Breast epithelium (tissue), 3 donors: ENCODE data around the gene ASIC1.

Source experiments
- CTCF ChIP-seq, 3 donors: fragments of 450-650 bp; IDR thresholded peaks; one replicate each; pipeline ENCODE4 v1.5.1; 2016 to 2017; ENCODE audit warnings: antibody characterized with exemption in 3 of 3, mild to moderate bottlenecking in 3 of 3, moderate library complexity in 3 of 3
- POLR2AphosphoS5 ChIP-seq, 3 donors: sonication (generic); formaldehyde crosslinking; IDR thresholded peaks; one replicate each; pipeline ENCODE4 v1.6.1; 2017; ENCODE audit warnings: antibody characterized with exemption in 3 of 3

DNA sequence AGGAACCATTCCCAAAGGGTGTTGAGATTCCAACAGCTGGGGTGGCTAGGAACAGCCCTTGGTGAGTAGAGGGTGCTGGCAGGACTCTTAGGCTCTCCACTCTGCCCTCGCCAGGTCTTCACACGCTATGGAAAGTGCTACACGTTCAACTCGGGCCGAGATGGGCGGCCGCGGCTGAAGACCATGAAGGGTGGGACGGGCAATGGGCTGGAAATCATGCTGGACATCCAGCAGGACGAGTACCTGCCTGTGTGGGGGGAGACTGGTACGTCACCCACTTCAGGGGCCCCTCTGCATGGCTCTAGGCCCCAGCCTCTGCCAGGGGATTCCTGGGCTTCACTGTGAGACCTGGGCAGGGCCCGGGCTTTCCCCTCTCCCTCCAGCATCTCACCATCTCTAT, 19.7 kb downstream of the ASIC1 start:
- no peak for TF ChIP-seq CTCF (IDR thresholded peaks at IDR 0.05)
- TF ChIP-seq POLR2AphosphoS5 (IDR thresholded peaks at IDR 0.05): no peak
